CD4-positive, alpha-beta T cell treated with Interferon gamma for 1 hour (primary cell): Measurements from ENCODE around the gene AFAP1.

Source experiments
- DNase-seq: peaks from one replicate; pipeline ENCODE4 v3.0.0-alpha.2; 2020

AFAP1 gene

DNA sequence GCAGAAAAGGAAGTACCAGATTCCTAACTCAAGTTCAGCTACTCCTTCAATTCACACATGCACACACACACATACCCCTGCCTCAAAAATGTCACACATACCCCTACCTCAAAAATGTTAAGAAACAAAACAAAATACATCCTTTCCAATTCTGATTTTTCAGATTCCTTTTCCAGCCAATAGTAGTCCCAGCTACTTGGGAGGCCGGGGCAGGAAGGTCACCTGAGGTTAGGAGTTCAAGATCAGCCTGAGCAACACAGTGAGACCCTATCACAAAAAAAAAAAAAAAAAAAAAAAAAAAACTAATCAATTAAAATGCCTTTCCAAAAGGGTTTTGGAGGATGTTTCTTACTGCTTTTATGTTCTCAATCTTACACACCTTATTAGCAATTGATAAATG lies 138.0 kb downstream of the AFAP1 start:
- no peak for DNase-seq

GRCh38 chr4:7801001-7801400 lies 138.7 kb downstream of the AFAP1 start:
- no peak for DNase-seq

GRCh38 chr4:7800410-7800809 lies 139.3 kb downstream of the AFAP1 start:
- no peak for DNase-seq

GRCh38 chr4:7799736-7800135 lies 139.9 kb downstream of the AFAP1 start:
- no peak for DNase-seq

GRCh38 chr4:7799306-7799705 lies 140.4 kb downstream of the AFAP1 start:
- DNase-seq, result no peak

DNA sequence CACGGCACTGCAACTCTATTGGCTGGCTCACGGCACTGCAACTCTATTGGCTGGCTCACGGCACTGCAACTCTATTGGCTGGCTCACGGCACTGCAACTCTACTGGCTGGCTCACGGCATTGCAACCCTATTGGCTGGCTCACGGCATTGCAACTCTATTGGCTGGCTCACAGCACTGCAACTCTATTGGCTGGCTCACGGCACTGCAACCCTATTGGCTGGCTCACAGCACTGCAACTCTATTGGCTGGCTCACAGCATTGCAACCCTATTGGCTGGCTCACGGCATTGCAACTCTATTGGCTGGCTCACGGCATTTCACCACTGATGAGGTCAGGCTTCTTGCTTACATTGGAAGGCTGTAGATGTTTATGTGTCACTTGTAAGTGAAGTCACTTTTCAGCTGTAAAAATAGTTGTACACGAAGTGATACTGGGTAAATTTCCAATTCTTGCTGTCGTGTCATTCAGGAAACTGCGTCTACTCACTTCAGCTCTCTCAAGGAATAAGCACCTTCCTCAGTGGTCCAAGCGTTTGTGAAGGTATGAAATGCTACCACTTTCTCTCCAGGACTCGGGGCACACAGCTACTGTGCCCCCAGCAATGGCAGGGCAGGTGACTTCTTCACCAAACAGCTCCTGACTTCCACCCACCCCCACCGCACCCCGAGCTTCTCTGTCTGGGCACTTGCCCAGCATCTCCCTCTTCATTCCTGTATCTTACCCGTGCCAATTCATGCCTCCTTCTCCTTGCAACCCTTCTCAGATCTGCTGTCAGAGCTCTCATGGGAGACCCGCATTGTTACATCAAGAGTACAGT lies 141.3 kb downstream of the AFAP1 start:
- no peak for DNase-seq

GRCh38 chr4:7797330-7797729 lies 142.3 kb downstream of the AFAP1 start:
- DNase-seq, result no peak

DNA sequence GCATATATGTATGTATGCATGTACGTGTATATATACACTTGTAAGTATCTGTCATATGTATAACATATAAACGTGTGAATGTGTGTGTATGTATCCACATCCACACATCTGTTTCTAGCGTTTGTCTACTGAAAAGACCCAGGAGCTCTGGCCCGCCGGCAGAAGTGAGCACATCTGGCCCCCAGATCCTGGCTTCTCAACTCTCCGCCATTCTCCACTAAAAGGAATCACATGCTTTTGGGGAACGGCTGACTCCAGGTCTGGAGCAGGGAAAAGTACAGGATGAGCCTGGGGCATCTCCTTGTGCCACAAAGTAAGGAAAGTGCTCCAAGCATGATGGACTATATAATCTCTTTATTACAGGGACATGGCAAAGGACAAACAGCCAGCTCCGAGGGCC lies 143.7 kb downstream of the AFAP1 start:
- no peak for DNase-seq

- DNase-seq, result no peak
These were observed 146.5 kb downstream of the AFAP1 start for GRCh38 chr4:7793186-7793585.

GRCh38 chr4:7792616-7793015 lies 147.0 kb downstream of the AFAP1 start:
- no peak for DNase-seq

DNA sequence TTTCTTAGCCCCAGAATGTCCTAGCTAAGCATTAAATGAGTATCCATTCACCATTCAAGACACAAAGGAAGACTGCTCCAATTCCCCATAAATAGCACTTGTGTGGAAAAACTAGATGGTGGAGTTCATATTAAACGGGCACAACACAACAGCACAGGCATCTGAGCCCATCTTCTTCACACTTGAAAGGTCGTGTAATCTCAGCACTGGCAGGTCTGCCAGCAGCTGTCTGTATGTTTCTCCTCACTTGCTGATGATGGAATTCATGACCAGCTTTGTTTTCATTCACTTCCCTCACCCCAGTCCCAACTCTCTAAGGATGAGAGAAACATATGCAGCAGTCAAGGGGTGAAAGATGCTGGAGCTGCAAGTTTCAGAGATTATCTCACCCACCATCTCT lies 148.7 kb downstream of the AFAP1 start:
- DNase-seq, result no peak

- no peak for DNase-seq
These were observed 149.6 kb downstream of the AFAP1 start for GRCh38 chr4:7790023-7790422.

DNA sequence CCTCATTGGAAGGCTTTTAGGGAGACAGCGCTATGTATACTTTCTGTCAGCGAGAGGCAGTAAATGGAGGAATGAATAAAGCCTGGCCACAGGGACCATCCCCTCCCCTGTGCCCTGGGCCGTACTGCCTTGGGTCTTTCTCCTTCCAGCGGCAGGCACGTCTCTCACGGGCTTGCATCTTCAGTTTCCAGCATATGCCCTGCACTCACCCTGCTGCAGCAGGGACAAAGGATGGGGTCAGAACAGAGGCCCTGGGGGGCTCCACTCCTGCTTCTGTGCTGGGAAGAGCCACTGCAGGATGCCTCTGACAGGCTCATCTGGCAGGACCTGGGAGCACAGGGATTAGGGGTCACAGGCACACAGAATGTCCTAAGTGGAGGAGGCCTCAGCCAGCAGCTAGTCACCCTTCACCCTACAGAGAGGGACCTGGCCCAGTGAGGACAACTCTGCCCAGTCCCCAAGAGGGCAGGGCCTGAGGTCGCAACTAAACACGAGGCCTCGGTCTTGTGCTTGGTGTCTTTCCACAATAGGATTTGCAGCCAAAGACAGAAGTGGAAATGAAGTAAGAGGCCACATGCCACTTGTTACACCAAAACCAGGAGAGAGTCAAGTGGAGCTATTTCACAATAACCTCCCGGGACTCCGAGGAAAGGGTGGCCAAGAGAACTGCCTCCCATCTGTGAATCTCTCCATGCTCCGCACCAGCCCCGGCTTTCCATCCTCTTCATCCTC lies 150.8 kb downstream of the AFAP1 start:
- DNase-seq, result no peak

DNA sequence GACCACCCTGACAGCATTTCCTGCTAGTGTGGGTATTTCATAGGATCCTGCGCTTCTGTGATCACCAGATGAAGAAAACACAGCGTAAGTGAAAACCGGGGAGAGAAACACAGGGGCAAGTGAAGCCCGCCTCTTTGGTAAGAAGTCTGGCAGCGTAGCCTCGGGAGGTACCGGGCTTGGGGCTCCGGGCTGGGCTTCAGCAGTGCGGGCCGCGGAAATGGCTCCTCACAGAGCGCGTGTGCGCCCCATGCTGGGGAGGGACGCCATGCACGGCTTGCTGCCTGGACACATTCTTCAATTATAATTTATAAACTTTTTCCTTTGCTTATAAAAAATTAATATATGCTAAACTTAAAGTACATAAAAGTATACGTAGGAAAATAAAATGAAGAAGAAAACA lies 151.5 kb downstream of the AFAP1 start:
- DNase-seq, result no peak

- no peak for DNase-seq
These were observed 151.9 kb downstream of the AFAP1 start for GRCh38 chr4:7787681-7788141.

GRCh38 chr4:7787067-7787466 lies 152.6 kb downstream of the AFAP1 start:
- DNase-seq, result no peak

DNA sequence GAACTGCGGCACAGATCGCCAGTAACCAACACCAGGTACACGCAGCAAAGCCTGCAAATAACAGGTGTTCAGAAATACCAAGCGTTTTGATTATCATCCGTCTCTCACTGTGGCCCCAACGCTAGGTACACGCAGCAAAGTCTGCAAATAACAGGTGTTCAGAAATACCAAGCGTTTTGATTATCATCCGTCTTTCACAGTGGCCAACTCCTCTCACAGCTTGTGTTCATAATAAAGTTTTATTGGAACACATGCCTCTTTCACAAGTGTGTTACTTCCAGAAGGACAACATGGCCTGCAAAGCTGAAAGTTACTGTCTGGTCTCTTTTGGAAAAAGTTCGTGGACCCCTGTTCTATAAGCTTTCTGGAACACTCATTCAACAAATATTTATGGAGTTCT lies 153.1 kb downstream of the AFAP1 start:
- no peak for DNase-seq

DNA sequence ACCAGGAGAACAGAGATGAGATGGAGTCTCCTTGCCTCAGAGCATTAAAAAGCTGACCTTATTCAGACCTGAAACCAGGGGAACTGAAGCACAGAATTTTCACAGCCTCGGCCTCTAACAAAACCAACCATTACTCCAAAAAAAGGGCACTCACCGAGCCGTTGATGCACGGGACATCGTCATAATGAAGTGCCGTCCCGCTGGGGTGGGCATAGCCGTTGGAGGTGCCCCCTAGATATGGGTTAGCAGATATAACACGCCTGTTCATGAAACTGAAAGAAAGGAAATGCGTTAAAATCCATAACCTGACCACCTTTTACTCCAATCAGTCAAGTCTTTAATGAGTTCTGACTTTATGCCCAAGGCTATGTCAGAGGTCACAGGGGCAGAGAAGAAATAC lies 153.6 kb downstream of the AFAP1 start:
- DNase-seq, result no peak

GRCh38 chr4:7785017-7785416 lies 154.6 kb downstream of the AFAP1 start:
- no peak for DNase-seq

- no peak for DNase-seq
These were observed 155.4 kb downstream of the AFAP1 start for GRCh38 chr4:7784131-7784870.

DNA sequence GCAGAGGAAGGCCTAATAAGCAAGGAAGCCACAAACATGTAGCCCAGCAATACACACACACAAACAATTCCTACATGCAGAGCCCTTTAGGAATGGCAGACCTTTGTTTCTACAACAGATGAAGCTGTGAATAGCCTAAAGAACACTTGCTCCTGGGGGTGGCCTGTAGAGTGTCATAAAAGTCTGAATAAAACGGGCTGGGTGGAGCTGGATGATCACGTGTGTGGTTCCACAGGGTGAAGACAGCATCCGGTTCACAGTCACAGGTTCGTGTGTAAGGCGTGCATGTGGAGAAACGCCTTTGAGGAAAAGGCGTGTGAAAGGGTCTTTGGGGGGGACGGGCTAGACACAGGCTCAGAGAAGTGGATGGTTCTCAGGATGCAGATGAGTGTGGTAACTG lies 156.1 kb downstream of the AFAP1 start:
- no peak for DNase-seq

DNA sequence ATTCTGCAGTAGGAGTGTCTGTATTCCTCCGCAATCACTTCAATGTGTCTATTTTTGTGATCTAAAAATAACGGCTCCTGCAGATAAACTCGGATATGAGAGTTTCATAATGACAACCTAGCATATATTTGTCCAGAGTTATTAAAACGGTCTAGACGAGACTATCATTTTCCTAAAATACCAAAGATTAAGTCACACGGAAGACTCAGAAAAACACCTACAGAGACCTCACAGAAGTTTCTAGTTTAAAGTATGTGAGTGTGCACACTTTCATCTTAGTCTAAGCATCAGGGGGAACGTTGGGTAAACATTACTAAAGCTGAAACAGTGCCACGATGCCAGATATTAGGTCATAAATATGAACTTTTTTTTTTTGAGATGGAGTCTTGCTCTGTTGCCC lies 156.9 kb downstream of the AFAP1 start:
- no peak for DNase-seq

- no peak for DNase-seq
These were observed 157.7 kb downstream of the AFAP1 start for GRCh38 chr4:7781993-7782392.

DNA sequence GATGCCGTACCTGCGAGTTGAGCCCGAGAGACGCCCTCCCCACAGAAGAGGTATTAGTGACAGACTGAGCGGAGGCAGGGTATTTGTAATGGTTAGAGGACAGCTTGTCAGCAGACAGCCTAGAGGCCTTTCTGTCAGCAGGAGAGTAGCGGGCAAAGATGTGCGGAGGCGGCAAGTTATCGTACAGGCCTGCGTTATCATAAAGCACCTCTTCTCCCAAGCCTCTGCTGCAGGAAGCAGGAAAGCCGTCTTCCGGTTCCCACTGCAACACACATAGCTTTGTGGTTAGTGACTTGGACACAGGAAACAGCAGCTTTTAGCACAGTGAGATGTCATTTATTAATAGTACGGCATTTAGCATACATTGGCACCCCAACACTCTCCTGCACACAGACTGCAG lies 158.3 kb downstream of the AFAP1 start:
- DNase-seq, result no peak
